GM12878 (cell line): ENCODE data around the gene SP6. TPM values are rescaled to one million over a fixed set of nuclear protein-coding genes. Genes with fewer than 3 reads are reported as not detected.

Experiments used
- ATAC-seq: fragments of 200-7000 bp; cut with Tn5 transposase; 3 replicates; pipeline ENCODE4 v1.9.1; 2020; ENCODE audit warnings: mild to moderate bottlenecking, moderate library complexity
- BruUV-seq: library from RNA; stranded (reverse); fragments of 400-500 nt; replicated peaks from 2 replicates; lab custom pipeline; 2021; lab: Mats Ljungman, UMichigan
- CTCF ChIA-PET: fragments of 300-600 bp; sonication (Branson Sonifier 250); formaldehyde crosslinking; extraction: SDS; loops from one replicate; lab custom pipeline; 2021; ENCODE audit warnings: inconsistent platforms; lab: Yijun Ruan, JAX
- POLR2A ChIA-PET: fragments of 350-600 bp; formaldehyde crosslinking; extraction: SDS; loops from one replicate; lab custom pipeline; 2021; ENCODE audit warnings: inconsistent platforms; lab: Charles Lee
- RAD21 ChIA-PET: fragments of 300-600 bp; sonication (Branson Sonifier 250); formaldehyde crosslinking; loops from one replicate; lab custom pipeline; 2023; ENCODE audit warnings: antibody characterized with exemption; ENCODE audit not compliant: unreplicated experiment; lab: Charles Lee
- SMC1A ChIA-PET: fragments of 300-600 bp; sonication (Branson Sonifier 250); formaldehyde crosslinking; loops from one replicate; lab custom pipeline; 2023; ENCODE audit not compliant: unreplicated experiment, uncharacterized antibody; lab: Charles Lee
- DNase-seq: peaks from one replicate; pipeline ENCODE4 v3.0.0-alpha.2; 2011; ENCODE audit warnings: low read depth, low spot score
- FAIRE-seq: peaks from 3 replicates; lab custom pipeline; 2011; peaks lifted over from hg19 to GRCh38; lab: Jason Lieb, UNC
- H2AFZ ChIP-seq: 2 replicates; pipeline ENCODE4 v1.6.0; 2011; ENCODE audit warnings: low read depth, low read length, control low read depth; ENCODE audit not compliant: control insufficient read depth
- H3K27ac ChIP-seq: 2 replicates; pipeline ENCODE4 v1.5.1; 2011; ENCODE audit warnings: control low read depth; ENCODE audit not compliant: control insufficient read depth, insufficient read depth
- H3K27me3 ChIP-seq, 2 experiments: replicated peaks in 1 of 2; 2 replicates each; pipeline versions ENCODE4 v1.6.0 to v1.6.1; 2011; ENCODE audit warnings: low read length in 1 of 2; ENCODE audit not compliant: control insufficient read depth in 2 of 2, insufficient read depth in 2 of 2
- H3K36me3 ChIP-seq, 2 experiments: 2 replicates each; pipeline ENCODE4 v1.5.1; 2011; ENCODE audit warnings: low read length in 1 of 2; ENCODE audit not compliant: control insufficient read depth in 2 of 2, insufficient read depth in 2 of 2
- H3K4me1 ChIP-seq: 2 replicates; pipeline ENCODE4 v1.6.1; 2011; ENCODE audit warnings: mild to moderate bottlenecking, low read length, moderate library complexity, mixed read lengths; ENCODE audit not compliant: control insufficient read depth, insufficient read depth
- H3K4me2 ChIP-seq: 2 replicates; pipeline ENCODE4 v1.6.0; 2011; ENCODE audit warnings: control low read depth; ENCODE audit not compliant: control insufficient read depth, insufficient read depth
- H3K4me3 ChIP-seq: fragments of 200-600 bp; sonication (generic); 2 replicates; pipeline ENCODE4 v1.5.1; 2016
- H3K79me2 ChIP-seq: 2 replicates; pipeline ENCODE4 v1.6.0; 2011; ENCODE audit warnings: low read length; ENCODE audit not compliant: control insufficient read depth, insufficient read depth
- H3K9ac ChIP-seq: 2 replicates; pipeline ENCODE4 v1.8.0; 2011; ENCODE audit warnings: low read length, control low read depth, mixed read lengths; ENCODE audit not compliant: control insufficient read depth, insufficient read depth
- H3K9me3 ChIP-seq: replicated peaks from 3 replicates; pipeline ENCODE4 v1.5.1; 2011; ENCODE audit warnings: mild to moderate bottlenecking, low read length; ENCODE audit not compliant: control insufficient read depth, insufficient read depth
- H4K20me1 ChIP-seq: 2 replicates; pipeline ENCODE4 v1.6.0; 2011; ENCODE audit not compliant: control insufficient read depth, insufficient read depth
- CUX1 ChIP-seq: IDR thresholded peaks from 2 replicates; pipeline ENCODE4 v1.6.1; 2012; ENCODE audit warnings: improper control_type of control experiment, low read depth, low read length; ENCODE audit not compliant: insufficient replicate concordance
- ETV6 ChIP-seq, 2 experiments: fragments of 450-650 bp in 1 of 2; IDR thresholded peaks in 1 of 2; conservative IDR thresholded peaks in 1 of 2; 2 replicates each; pipeline ENCODE4 v1.6.1; 2014; ENCODE audit warnings: antibody characterized with exemption in 1 of 2, borderline replicate concordance in 1 of 2, low read depth in 1 of 2, mild to moderate bottlenecking in 1 of 2, moderate library complexity in 1 of 2
- MAX ChIP-seq: IDR thresholded peaks from 2 replicates; pipeline ENCODE4 v1.6.1; 2012; ENCODE audit warnings: low read depth, low read length, improper control_type of control experiment
- NFXL1 ChIP-seq: fragments of 450-650 bp; IDR thresholded peaks from 2 replicates; pipeline ENCODE4 v1.6.1; 2017; ENCODE audit warnings: antibody characterized with exemption, mild to moderate bottlenecking, borderline replicate concordance
- PAX5 ChIP-seq: IDR thresholded peaks from 2 replicates; pipeline ENCODE4 v1.6.1; 2011; ENCODE audit warnings: low read depth, low read length, borderline replicate concordance
- WRNIP1 ChIP-seq: IDR thresholded peaks from 2 replicates; pipeline ENCODE4 v1.6.1; 2011; ENCODE audit warnings: low read depth, low read length, improper control_type of control experiment, borderline replicate concordance
- whole genome bisulfite sequencing: methylation state at CpG from one replicate; pipeline ENCODE4 v1.1.6; 2016; ENCODE audit warnings: low lambda C conversion rate; ENCODE audit not compliant: insufficient replicate concordance, insufficient coverage; ENCODE audit errors: missing lambda C conversion rate; 5-methylcytosine and 5-hydroxymethylcytosine counted together
- in situ Hi-C: fragments of 300-500 bp; cut with MboI; formaldehyde crosslinking; loops from 9 replicates; pipeline ENCODE4 v1.14.3; 2018; ENCODE audit warnings: mixed read lengths
- intact Hi-C: fragments of 100-400 bp; cut with micrococcal nuclease; formaldehyde crosslinking; loops from one replicate; pipeline ENCODE4 v1.14.2; 2022; ENCODE audit not compliant: unreplicated experiment
- polyA plus RNA-seq, 11 experiments: library from polyadenylated mRNA; depleted of rRNA in 4 of 11; unstranded in 6 of 11; stranded (reverse) in 5 of 11; fragments of >200 nt; fragmentation: Nextera tagmentation in 4 of 11; fragmentation: Illumina TruSeq in 1 of 11; extraction: Ambion mirVana in 4 of 11; extraction: Trizol in 1 of 11; gene quantifications; 1 replicate in 1 of 11; 2 replicates in 10 of 11; pipeline versions ENCODE4 v1.2.1 to v1.2.3, GENCODE V29; 2011 to 2016; ENCODE audit warnings: inconsistent platforms in 2 of 11, missing spikeins in 2 of 11, low read depth in 1 of 11
- total RNA-seq, 4 experiments: library from RNA; depleted of rRNA in 3 of 4; stranded (reverse); fragments of >200 nt in 3 of 4; fragmentation: Illumina TruSeq in 1 of 4; extraction: Trizol in 1 of 4; gene quantifications; 2 replicates each; pipeline versions ENCODE4 v1.2.1 to v1.2.3, GENCODE V29; 2013 to 2021
- TF ChIP-seq, protein P1 (sequence below): fragments of 450-650 bp; conservative IDR thresholded peaks from 2 replicates; pipeline ENCODE4 v1.6.1; 2017; ENCODE audit warnings: mild to moderate bottlenecking, moderate library complexity

The SP6 gene
- total and polyA plus RNA-seq, 10 of the 15 experiments (the other 5 are each of a cell fraction or from before 2014, with no cell fraction given): 0.05 to 0.15 (median 0.06) TPM; not detected in 7

DNA sequence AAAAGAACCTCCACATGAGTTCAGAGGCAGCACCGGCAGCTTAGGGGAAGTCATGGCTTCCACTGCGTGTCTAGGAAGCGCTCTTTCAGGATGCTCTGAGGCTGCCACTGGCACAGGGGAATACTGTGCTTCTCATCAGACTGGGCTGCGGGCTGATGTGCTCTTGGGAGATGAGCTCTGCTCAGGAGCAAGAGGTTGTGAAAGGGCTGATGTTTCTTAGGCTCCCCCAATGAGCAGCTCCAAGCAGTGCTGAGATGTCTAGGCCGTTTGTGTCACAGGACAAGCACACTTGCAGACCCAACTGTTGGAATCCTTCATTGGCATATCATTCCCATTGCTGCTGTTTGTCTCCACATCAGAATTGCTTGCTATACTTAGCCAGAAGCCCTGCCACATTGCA, 48.7 kb upstream of the SP6 start:
- Histone ChIP-seq H4K20me1 (no peaks in the 10 kb centered on the region), H3K27me3 (no peaks in the 10 kb centered on the region), H3K9ac (no peak overlapping the region), H3K9me3 (no peaks in the 10 kb centered on the region), H2AFZ (no peak overlapping the region), H3K4me2 (no peak overlapping the region), H3K79me2 (peaks cover 21% of the 10 kb centered on the region), H3K27ac (no peak overlapping the region), H3K4me1 (peaks cover 4% of the 10 kb centered on the region; the same call in 1 of the 2 replicates), H3K36me3 (peaks cover 0 to 6% of the 10 kb centered on the region in 2 experiments; a peak in 2 of 4 replicates), H3K4me3 (no peak overlapping the region)
- TF ChIP-seq MAX: no peak
- TF ChIP-seq, protein P1, sequence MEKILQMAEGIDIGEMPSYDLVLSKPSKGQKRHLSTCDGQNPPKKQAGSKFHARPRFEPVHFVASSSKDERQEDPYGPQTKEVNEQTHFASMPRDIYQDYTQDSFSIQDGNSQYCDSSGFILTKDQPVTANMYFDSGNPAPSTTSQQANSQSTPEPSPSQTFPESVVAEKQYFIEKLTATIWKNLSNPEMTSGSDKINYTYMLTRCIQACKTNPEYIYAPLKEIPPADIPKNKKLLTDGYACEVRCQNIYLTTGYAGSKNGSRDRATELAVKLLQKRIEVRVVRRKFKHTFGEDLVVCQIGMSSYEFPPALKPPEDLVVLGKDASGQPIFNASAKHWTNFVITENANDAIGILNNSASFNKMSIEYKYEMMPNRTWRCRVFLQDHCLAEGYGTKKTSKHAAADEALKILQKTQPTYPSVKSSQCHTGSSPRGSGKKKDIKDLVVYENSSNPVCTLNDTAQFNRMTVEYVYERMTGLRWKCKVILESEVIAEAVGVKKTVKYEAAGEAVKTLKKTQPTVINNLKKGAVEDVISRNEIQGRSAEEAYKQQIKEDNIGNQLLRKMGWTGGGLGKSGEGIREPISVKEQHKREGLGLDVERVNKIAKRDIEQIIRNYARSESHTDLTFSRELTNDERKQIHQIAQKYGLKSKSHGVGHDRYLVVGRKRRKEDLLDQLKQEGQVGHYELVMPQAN: no peak
- no peak for TF ChIP-seq CUX1
- TF ChIP-seq NFXL1: no peak
- TF ChIP-seq PAX5: no peak
- no peak for TF ChIP-seq ETV6 (conservative IDR thresholded peaks at IDR 0.05 in 1 of 2, IDR thresholded peaks at IDR 0.05 in 1 of 2; ENCODE audit: borderline replicate concordance in 1 of 2, low read depth in 1 of 2)
- TF ChIP-seq WRNIP1: no peak
- ATAC-seq (no peak), DNase-seq (no peak), FAIRE-seq (no peak)
- CTCF ChIA-PET: interaction anchor here (1.1 to 1.4 kb wide), 3 partner anchors 10 to 119 kb away, joined by 3 to 4 read pairs (median 4); partner anchors contain the start of gene CDK5RAP3
- intact Hi-C loops: no loop called here
- 71% methylated on average over 5 of the region's 5 CpGs for WGBS
- in situ Hi-C loops: no loop called here
- no TSS peak for BruUV-seq
- RAD21 ChIA-PET: no interaction called here
- SMC1A ChIA-PET: interaction anchor here (3.2 kb wide), 1 partner anchor 42 kb away, joined by 10 read pairs; the partner anchor contains the start of gene PNPO
- POLR2A ChIA-PET: interaction anchor here (0.8 to 0.9 kb wide), 2 partner anchors 41 to 58 kb away, joined by 3 read pairs; partner anchors contain the start of gene PNPO
